Erythroblast (primary cell): Measurements from ENCODE around the gene STX3.
"Not testable (repeated sequence)": the region's sequence is repeated elsewhere in the genome, so short reads cannot be mapped to it uniquely, and the experiment has no call there.

ENCODE experiments used
- DNase-seq, 2 experiments: peaks; one replicate each; lab custom pipeline; 2025; lab: John Stamatoyannopoulos, UW
- GATA1 ChIP-seq: IDR thresholded peaks from 2 replicates; pipeline ENCODE4 v1.6.1; 2011; ENCODE audit warnings: low read depth, mild to moderate bottlenecking, control low read depth, low read length, moderate library complexity
- POLR2A ChIP-seq: IDR thresholded peaks from 2 replicates; pipeline ENCODE4 v1.6.1; 2011; ENCODE audit warnings: mild to moderate bottlenecking, low read length

The STX3 gene

DNA sequence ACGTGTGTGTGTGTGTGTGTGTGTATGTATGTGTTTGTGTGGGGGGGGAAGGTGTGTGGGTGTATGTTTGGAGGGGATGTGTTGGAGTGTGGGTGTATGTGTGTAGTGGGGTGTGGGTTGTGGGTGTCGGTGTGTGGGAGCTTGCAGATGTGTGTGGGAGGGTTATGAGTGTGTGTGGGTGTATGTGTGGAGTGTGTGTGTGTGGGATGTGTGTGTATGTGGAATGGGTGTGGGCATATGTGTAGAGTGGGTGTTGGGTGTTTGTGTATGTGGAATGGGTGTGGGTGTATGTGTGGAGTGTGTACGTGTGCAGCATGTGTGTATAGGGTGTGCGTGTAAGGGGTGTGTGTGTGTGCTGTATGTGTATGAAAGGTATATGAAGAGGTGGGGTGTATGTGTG lies 14.7 kb downstream of the STX3 start:
- no peak for TF ChIP-seq POLR2A
- TF ChIP-seq GATA1, result no peak

DNA sequence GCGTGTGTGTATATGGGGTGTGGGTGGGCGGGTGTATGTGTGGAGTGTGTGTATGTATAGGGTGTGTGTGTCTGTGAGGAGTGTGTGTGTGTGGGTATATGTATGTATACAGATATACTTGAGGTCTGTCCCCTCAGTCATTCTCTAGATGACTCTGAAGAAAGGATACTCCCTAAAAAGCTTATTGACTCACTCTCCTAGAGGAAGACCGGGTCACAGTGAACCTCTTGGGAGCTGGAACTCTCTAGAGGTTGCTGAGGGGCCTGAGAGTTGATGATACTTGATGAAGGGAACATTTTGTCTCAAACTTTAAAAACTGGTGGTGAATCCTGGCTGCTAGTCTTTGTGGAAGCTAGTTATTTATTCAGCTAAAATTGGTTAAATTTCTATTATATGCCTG lies 15.1 kb downstream of the STX3 start:
- DNase-seq, result no peak
- no peak for TF ChIP-seq GATA1
- TF ChIP-seq POLR2A, result no peak

More for the DNA sequence above, 14.7 kb downstream of the STX3 start:
- no peak for DNase-seq

DNA sequence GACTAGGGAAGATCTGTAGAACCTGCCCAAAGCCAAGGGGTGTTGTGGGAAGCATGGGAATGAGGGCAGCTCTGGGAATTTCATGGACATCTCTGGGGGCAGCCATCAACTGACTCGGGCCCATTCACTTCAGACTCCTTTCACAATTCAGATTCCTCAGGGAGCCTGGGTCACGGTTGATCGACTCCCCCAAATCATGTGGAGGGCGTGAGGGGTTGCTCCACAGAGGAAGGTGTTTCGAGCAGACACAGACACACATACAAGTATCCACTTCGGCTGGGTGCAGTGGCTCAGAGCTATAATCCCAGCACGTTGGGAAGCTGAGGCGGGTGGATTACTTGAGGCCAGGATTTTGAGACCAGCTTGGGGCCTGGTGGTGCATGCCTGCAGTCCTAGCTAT lies 15.7 kb downstream of the STX3 start:
- DNase-seq, result no peak

DNA sequence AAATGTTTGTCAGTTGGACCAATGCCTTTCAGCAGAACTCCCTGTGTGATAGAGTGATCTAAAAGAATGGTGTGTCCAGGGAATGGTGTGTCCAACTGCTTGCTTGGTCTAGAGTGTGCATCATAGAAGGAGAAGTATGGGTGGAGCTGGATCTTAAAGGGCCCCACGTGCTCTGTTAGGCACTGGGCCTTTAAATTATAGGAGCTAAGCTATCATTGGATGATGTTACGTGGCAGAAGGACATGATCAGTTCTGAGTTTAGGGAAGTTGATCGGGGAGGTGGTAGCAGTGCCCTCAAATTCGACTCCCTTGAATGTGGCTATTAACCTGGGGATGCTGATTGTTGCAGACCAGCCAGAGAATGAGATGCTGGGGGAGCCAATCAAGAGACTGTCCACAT lies 16.4 kb downstream of the STX3 start:
- TF ChIP-seq POLR2A (no peak), GATA1 (no peak)

More for the DNA sequence above, 15.7 kb downstream of the STX3 start:
- TF ChIP-seq POLR2A, result no peak

DNA sequence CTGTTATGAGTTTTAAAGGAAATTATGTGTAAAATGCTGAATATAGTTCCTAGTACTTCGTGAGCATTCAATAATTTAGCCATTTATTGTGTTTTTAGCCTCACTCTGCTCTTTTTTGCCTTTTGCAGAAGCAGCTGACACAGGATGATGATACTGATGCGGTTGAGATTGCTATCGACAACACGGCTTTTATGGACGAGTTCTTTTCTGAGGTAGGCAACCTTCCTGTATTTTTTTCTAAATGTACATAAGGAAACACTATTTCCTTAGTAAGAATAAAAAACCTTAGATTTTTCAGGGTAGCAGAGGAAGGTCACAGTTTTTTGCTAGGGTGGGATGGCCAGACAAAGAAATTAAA lies 17.9 kb downstream of the STX3 start:
- DNase-seq, result no peak
- TF ChIP-seq POLR2A, result no peak
- no peak for TF ChIP-seq GATA1

More for the DNA sequence above, 16.4 kb downstream of the STX3 start:
- DNase-seq, result no peak

DNA sequence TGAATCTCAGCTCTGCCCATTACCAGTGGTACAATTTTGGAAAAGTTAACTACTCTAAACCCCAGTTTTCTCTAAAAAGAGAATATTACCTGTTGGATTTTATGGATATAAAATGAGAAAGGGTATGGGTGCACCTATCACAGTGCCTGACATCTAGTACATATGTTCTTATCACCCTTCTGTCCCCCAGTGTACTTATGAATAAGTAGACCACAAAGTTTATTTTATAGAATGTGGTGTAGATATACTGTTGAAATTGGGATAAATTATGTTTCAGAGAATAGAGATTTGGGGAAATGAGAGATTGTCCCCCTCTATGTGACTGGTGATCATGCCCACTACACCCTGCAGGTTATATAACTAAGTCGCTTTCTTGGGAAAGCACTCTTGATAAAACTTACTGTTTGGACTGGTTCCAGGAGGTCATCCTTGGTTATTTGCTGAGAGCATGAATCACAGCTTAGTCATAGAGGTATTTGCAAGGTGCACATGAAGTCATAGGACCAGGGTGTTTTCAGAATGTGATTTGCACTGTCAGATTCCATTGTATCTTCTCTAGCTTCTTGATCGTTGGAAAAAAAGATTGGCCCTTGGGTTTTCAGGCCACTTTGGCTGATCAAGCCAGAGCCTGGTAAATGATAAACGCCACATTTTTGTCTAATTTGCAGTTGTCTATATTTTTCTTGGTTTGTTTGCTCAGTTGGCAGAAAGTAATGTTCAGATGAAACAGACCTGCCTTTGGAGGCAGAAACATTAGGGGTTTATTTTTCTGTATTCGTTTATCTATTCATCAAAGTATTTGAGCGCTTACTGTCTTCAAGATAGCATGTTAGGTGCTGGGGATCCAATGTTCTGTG lies 21.3 kb downstream of the STX3 start:
- DNase-seq, result peak in 1 of 2 experiments; percentile 47
- TF ChIP-seq GATA1, result no peak
- TF ChIP-seq POLR2A, result no peak

DNA sequence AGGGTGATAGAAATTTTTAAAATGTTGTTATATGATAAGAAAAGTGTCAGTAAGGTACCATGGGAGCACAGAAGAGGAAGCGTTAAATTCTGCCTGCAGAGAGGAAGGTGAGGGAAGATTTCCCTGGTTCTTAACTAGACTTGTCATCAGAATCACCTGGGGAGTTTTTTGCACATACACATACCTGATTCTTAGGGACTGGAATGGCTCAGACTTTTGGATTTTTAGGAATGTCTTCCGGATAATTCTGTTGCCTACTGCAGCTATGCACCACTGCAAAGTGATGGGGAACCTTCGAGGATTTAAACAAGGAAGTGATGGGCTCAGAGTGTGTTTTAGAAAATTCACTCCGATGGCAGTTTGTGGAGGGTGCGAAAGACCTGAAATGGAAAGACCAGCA lies 21.9 kb downstream of the STX3 start:
- TF ChIP-seq POLR2A (no peak), GATA1 (no peak)
- DNase-seq, result no peak

DNA sequence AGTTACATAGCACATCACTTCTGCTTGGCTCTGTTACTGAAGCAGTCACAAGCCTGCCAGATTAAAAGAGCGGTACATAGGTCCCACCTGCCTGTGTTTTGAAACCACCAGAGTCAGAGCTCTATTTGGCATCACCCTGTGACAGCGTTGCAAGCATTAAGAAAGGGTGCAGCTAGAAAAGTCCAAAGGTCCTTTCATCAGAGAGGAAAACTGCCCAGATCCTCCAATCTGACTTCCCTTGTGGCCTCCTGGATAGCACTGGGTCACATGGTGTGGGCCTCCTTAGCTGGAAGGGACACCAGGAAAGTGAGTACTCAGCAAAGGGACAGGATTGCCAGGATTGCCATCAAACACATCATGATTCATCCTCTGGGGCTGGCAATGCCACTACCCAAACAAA lies 22.9 kb downstream of the STX3 start:
- TF ChIP-seq GATA1 (no peak), POLR2A (no peak)
- no peak for DNase-seq

DNA sequence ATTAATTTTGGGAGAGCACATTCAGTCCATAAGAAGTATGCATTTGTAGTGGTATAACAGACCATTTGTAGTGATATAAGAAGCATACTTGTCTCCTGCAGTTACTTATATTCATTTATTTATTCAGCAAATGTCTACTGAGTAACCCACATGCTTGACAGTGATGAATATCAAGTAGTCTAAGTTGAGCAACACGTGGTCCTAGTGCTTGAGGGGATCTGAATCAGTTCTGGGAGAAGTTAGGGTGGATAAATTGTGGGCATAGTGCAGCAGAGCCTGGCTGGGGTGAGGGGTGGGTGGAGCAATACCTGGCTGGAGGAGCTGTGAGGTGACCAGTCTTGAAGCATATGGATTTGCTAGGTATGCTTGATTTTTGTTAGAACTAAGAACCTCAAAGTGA lies 24.3 kb downstream of the STX3 start:
- TF ChIP-seq POLR2A, result no peak
- no peak for TF ChIP-seq GATA1
- no peak for DNase-seq

DNA sequence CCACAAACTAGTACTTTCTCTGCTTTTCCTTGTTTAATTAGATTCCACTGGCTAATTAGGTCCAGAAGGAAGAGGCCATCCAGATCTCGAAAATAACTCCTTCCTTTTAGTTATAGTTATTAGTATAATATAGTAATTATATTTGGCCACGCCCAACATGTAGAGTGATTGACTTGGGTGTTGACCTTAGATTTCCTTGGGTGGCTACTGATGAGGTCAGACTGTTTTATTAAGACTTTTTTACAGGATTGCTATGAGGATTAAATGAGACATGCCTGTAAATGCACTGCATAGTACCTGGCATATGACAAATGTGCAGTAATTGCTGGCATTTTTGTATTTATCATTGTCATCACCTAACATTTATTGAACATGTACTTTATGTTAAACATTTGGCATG lies 26.9 kb downstream of the STX3 start:
- TF ChIP-seq POLR2A (no peak), GATA1 (no peak)
- DNase-seq, result no peak

DNA sequence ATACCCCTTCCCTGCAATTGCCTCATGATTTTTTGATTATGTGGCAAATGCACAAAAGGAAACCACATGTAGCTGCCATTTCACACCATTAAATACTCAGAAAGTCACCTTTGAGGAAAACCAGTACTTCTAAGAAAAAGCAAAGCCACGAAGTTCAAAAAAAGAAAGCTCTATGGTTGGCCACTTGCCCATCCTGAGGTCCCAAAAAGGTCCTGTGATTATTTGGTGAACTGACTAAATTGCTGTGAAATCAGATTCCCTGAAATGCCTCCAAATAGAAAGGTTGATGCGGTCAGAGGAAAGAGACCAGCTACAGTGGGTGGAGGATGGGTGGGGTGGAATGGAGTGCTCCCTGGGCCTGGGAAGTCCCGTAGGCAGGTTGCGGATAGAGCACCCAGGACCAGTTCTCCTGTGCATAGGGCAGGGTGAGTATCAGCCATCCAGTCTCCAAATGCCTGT lies 28.5 kb downstream of the STX3 start:
- DNase-seq, result no peak
- no peak for TF ChIP-seq GATA1
- no peak for TF ChIP-seq POLR2A

DNA sequence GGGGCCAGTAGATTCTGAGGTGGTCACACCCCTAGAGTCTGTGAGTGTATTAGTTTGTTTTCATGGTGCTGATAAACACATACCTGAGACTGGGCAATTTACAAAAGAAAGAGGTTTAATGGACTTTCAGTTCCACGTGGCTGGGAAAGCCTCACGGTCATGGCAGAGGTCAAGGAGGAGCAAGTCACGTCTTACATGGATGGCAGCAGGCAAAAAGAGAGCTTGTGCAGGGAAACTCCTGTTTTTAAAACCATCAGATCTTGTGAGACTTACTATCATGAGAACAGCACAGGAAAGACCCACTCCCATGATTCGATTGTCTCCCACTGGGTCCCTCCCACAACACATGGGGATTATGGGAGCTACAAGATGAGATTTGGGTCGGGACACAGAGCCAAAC lies 29.3 kb downstream of the STX3 start:
- DNase-seq, result not testable (repeated sequence)

DNA sequence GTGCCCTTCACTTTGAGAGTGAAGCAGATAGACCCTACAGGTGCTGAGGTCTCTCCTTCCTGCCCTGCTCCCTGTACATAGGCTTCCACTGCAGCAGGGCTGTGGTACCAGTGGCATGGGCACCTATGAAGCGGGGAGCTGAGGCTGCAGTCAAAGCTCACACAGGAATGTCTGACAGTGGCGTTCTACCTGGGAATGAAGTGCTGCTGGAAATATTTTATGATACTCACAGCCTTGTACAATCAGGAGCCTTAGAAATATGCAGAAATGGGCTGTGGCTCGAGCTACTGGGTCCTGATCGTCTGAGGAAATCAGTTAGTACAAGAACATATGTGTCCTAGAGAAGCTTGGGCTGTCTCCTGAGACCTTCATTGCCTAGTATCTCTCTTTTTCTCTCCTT lies 30.6 kb downstream of the STX3 start:
- no peak for DNase-seq
- TF ChIP-seq GATA1, result no peak

DNA sequence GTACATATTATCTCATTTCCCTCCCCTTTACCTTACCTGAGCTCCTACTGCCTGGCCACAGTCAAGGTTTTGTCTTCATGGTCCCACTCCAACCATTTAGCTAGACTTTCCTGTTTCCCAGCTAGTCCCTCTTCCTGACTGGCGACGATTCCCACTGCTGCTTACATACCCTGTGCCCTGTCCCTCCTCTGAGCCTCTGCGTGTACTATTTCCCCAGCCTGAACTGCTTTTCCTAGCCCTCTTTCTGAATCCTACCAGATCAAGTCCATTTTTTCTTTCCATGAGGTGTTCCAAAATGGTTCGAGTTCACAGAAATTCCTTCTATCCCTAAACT lies 32.0 kb downstream of the STX3 start:
- no peak for DNase-seq
- TF ChIP-seq GATA1, result no peak
- no peak for TF ChIP-seq POLR2A

DNA sequence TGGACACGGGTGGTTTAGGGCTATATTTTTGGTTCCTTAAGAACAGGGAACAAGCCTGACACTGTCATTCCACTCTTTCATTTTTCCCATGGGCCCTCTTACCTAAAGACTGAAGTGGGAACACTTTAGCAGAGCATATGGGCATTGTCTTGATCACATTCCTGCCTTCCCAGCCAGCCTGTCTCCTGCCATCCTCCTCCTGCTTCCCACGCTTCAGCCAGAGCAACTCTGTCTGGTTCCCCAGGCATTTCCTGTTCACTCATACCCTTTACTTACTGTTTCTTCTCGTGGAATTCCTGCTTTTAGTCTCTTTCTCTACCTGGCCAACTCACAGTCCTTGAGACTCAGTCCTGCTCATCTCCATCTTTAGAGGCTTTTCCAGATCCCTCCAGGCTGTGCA lies 32.6 kb downstream of the STX3 start:
- DNase-seq, result no peak
- TF ChIP-seq POLR2A, result no peak
- TF ChIP-seq GATA1, result no peak
